Measurements from ENCODE around the gene TPPP.

Gene TPPP

DNA sequence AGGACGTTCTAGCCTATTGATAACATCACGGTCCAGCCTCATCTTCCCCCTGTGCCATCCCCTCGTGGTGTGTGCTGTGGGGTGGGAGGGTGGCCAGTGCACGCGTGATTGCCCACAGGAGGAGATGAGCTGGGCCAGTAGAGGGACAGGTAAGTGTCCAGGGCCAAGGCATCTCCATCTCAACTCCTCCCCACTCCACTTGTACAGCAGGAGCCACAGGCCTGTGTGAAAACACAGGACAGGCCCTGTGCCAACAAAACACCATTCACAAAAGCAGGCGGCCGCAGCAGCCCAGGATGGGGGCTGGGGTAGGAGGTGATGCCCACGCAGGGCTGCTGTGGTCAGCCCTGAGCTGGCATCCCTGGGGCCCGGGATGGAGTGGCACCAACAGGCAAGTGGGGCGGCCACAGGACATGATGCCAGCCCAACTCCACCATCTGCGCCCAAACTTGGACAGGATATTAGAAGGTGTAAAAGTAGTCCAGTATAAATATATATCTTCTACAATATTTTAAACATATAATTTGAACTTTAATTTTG lies 32.6 kb downstream of the TPPP start:
- no peak for DNase-seq (ENCODE audit: low spot score)
- TF ChIP-seq, protein P1, sequence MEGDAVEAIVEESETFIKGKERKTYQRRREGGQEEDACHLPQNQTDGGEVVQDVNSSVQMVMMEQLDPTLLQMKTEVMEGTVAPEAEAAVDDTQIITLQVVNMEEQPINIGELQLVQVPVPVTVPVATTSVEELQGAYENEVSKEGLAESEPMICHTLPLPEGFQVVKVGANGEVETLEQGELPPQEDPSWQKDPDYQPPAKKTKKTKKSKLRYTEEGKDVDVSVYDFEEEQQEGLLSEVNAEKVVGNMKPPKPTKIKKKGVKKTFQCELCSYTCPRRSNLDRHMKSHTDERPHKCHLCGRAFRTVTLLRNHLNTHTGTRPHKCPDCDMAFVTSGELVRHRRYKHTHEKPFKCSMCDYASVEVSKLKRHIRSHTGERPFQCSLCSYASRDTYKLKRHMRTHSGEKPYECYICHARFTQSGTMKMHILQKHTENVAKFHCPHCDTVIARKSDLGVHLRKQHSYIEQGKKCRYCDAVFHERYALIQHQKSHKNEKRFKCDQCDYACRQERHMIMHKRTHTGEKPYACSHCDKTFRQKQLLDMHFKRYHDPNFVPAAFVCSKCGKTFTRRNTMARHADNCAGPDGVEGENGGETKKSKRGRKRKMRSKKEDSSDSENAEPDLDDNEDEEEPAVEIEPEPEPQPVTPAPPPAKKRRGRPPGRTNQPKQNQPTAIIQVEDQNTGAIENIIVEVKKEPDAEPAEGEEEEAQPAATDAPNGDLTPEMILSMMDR (IDR thresholded peaks at IDR 0.05; ENCODE audit: borderline replicate concordance, control extremely low read depth, extremely low read depth, insufficient read depth, missing control alignments): no peak
- in situ Hi-C loops (cut with MboI; ENCODE audit: low sequenced_read_pairs, unreplicated experiment): no loop called here

DNA sequence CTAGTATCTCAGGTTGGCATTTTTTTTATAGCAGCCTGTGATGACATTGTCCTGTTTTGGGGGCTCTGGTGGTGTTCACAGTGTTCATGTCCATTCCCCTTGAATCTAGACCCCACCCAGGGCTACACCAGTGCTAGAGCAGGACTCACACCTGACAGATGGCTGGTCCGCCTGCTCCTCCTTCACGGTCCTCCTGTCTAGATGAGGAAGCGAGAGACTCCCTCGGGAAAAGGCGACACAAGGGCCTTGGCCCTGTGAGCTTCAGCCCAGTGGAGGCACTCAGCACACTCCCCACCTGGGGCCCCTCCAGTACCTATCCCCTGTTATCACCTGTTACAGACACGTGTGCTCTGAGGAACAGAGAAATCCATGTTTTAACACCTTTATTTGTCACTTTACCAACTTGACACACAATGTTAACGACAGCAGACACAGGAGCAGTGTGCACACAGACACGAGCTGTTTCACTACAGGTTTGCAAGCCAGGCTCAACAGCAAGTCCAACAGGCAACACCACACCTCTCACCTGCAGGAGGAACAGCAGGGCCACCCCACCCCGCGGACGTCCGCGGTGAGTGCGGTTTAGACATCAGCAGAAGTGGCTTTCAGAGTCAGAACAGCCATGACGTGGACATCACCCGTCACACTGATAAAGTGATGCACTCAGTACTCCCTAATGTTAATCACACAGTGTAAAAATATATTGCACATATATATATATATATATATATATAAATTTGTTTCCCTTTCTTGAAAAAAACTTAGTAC lies 33.5 kb downstream of the TPPP start:
- TF ChIP-seq, protein P1 (IDR thresholded peaks at IDR 0.05; ENCODE audit: borderline replicate concordance, control extremely low read depth, extremely low read depth, insufficient read depth, missing control alignments): no peak
- no peak for DNase-seq (ENCODE audit: low spot score)
- in situ Hi-C loops (cut with MboI; ENCODE audit: low sequenced_read_pairs, unreplicated experiment): no loop called here

DNA sequence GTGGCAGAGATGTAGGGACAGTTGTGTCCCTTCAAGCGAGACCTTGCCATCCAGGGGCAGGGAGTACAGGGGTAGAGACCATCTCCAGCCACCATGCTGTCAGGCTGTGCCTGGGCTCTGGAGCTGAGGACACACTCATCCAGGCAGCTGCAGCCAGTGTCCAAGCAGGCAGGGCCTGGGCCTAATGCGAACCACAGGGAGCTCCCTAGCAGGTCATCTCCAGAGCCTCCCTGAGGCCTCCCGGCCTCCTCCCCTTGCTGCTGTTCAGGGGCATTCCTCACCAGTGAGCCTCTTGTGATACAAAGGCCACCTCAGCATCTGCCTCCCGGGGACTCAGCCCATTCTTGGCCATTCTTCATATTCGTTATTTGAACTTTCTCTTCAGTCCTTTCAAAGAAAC lies 35.0 kb downstream of the TPPP start:
- in situ Hi-C loops (cut with MboI; ENCODE audit: low sequenced_read_pairs, unreplicated experiment): no loop called here
- no peak for DNase-seq (ENCODE audit: low spot score)
- TF ChIP-seq, protein P1 (IDR thresholded peaks at IDR 0.05; ENCODE audit: borderline replicate concordance, control extremely low read depth, extremely low read depth, insufficient read depth, missing control alignments): no peak

DNA sequence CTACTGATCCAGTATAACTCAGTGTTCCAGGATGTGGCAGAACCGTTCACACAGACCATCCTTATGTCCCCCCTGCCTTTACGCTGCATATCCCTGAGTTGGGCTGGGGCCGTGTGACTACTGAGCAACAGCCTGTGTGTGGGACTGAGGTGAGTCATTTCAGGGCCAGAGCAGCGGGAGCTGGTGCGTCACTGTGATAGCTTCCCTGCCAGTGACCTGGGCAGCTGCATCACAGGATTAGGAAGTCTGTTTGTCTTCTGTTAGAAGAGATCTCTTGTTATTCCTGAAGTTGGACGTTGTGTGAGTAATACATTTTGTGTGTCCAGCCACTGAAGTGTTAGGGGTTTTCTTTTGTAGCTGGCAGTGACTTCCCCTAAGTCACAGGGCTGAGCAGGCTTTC lies 35.6 kb downstream of the TPPP start:
- in situ Hi-C loops (cut with MboI; ENCODE audit: low sequenced_read_pairs, unreplicated experiment): no loop called here
- no peak for DNase-seq (ENCODE audit: low spot score)
- TF ChIP-seq, protein P1 (IDR thresholded peaks at IDR 0.05; ENCODE audit: borderline replicate concordance, control extremely low read depth, extremely low read depth, insufficient read depth, missing control alignments): no peak

DNA sequence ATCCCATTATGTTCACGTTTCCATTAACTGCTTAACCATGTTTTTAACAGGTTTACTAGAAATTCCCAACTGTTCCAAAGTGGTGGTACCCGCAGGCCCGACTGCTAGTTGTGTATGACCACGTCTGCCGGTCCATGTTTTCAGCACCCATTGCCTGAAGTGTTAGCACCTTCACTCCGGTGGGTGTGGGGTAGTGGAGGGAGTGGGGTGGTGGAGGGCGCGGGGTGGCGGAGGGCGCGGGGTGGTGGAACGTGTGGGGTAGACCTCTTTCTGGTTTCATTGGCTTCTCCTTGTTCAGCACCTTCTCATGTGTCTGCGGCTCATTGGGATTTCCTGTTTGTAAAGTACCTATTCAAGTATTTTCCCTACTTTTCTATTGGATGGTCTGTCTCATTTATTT lies 37.7 kb downstream of the TPPP start:
- in situ Hi-C loops (cut with MboI; ENCODE audit: low sequenced_read_pairs, unreplicated experiment): no loop called here
- TF ChIP-seq, protein P1 (IDR thresholded peaks at IDR 0.05; ENCODE audit: borderline replicate concordance, control extremely low read depth, extremely low read depth, insufficient read depth, missing control alignments): no peak
- no peak for DNase-seq (ENCODE audit: low spot score)

DNA sequence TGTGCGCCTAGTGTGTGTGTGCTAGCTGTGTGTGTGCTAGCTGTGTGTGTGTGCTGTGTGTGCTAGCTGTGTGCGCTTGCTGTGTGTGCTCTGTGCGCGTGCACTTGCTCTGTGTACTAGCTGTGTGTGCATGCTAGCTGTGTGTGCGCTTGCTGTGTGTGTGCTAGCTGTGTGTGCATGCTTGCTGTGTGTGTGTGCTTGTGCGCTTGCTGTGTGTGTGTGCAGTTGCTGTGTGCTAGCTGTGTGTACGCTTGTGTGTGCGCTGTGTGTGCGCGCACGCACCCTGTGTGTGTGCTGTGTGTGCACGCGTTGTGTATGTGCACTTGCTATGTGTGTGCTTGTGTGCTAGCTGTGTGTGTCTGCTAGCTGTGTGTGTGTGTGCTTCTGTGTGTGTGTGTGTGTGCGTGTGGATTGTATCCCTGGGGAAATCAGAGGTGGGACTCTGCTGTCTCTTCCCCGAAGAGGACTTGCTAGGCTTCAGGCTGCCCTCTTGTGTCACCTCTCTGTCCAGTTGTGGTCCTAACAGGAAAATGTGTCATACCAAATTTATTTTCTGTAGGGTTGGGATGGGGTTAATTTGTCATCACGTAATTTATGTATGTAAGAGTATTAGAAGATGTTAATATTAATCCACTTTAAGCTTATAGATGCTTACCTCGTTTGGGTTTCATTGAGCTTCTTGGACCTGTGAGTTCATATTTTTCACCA lies 38.9 kb downstream of the TPPP start:
- in situ Hi-C loops (cut with MboI; ENCODE audit: low sequenced_read_pairs, unreplicated experiment): no loop called here
- no peak for DNase-seq (ENCODE audit: low spot score)
- TF ChIP-seq, protein P1 (IDR thresholded peaks at IDR 0.05; ENCODE audit: borderline replicate concordance, control extremely low read depth, extremely low read depth, insufficient read depth, missing control alignments): no peak

All from GM13976 (cell line).